Sigmoid colon (tissue), 7 donors: ENCODE measurements around the gene DNAH17. TPM values are rescaled to one million over a fixed set of nuclear protein-coding genes. Genes with fewer than 3 reads are reported as not detected.

Experiments
- DNase-seq: peaks from one replicate; pipeline ENCODE4 v3.0.0-alpha.2; 2019
- H3K27ac ChIP-seq, 4 donors: fragments of 200-600 bp; sonication (generic); one replicate each; pipeline ENCODE4 v1.5.1; 2016 to 2019; ENCODE audit warnings: mild to moderate bottlenecking in 1 of 4
- H3K27me3 ChIP-seq, 3 donors: fragments of 200-600 bp; sonication (generic); one replicate each; pipeline ENCODE4 v1.5.1; 2019; ENCODE audit warnings: mild to moderate bottlenecking in 1 of 3
- H3K36me3 ChIP-seq, 4 donors: fragments of 200-600 bp; sonication (generic); one replicate each; pipeline ENCODE4 v1.5.1; 2016 to 2019
- H3K4me1 ChIP-seq, 4 donors: fragments of 200-600 bp; sonication (generic); one replicate each; pipeline ENCODE4 v1.5.1; 2017 to 2019
- H3K4me3 ChIP-seq, 4 donors: fragments of 200-600 bp; sonication (generic); one replicate each; pipeline ENCODE4 v1.5.1; 2017 to 2019; ENCODE audit warnings: mild to moderate bottlenecking in 2 of 4, moderate library complexity in 1 of 4
- H3K9me3 ChIP-seq, 4 donors: fragments of 200-600 bp in 3 of 4; sonication (generic) in 3 of 4; one replicate each; pipeline versions ENCODE4 v1.5.1 to v1.6.1; 2013 to 2019
- EP300 ChIP-seq, 4 donors: sonication (generic); formaldehyde crosslinking; IDR thresholded peaks; one replicate each; pipeline ENCODE4 v1.6.1; 2017; ENCODE audit warnings: antibody characterized with exemption in 4 of 4
- POLR2A ChIP-seq, 2 donors: fragments of 450-650 bp; IDR thresholded peaks; one replicate each; pipeline ENCODE4 v1.6.1; 2016; ENCODE audit warnings: antibody characterized with exemption in 2 of 2, mild to moderate bottlenecking in 2 of 2, moderate library complexity in 2 of 2
- POLR2AphosphoS5 ChIP-seq, 4 donors: sonication (generic); formaldehyde crosslinking; IDR thresholded peaks; one replicate each; pipeline ENCODE4 v1.6.1; 2017; ENCODE audit warnings: antibody characterized with exemption in 4 of 4
- WGBS, 2 donors: extraction: QIAGEN DNeasy Blood & Tissue Kit; methylation state at CpG; one replicate each; pipeline ENCODE4 v1.1.7; 2013; 5-methylcytosine and 5-hydroxymethylcytosine counted together
- intact Hi-C: fragments of 100-400 bp; cut with DNase I; formaldehyde crosslinking; loops from one replicate; pipeline ENCODE4 v1.15.1; 2023
- polyA plus RNA-seq, 3 donors: library from polyadenylated mRNA; stranded (reverse); fragments of 200-250 nt; gene quantifications; one replicate each; pipeline ENCODE4 v1.2.3, GENCODE V29; 2013
- total RNA-seq, 4 donors: library from RNA; depleted of rRNA; stranded (reverse); fragments of >200 nt; gene quantifications; one replicate each; pipeline ENCODE4 v1.1.0, GENCODE V29; 2016
- TF ChIP-seq, protein P1 (sequence below), 4 experiments: fragments of 450-650 bp in 3 of 4; fragments of 200-600 bp in 1 of 4; IDR thresholded peaks; one replicate each; pipeline ENCODE4 v1.5.1; 2016 to 2019; ENCODE audit warnings: antibody characterized with exemption in 4 of 4, mild to moderate bottlenecking in 3 of 4, moderate library complexity in 2 of 4
- donor health status: healthy with polysubstance abuse.
- donor health status: Bipolar disorder and iron deficiency.
- donor health status: healthy.

The DNAH17 gene
- total and polyA plus RNA-seq, 7 donors, result 0.07 to 0.68 (median 0.26) TPM; not detected in 3

DNA sequence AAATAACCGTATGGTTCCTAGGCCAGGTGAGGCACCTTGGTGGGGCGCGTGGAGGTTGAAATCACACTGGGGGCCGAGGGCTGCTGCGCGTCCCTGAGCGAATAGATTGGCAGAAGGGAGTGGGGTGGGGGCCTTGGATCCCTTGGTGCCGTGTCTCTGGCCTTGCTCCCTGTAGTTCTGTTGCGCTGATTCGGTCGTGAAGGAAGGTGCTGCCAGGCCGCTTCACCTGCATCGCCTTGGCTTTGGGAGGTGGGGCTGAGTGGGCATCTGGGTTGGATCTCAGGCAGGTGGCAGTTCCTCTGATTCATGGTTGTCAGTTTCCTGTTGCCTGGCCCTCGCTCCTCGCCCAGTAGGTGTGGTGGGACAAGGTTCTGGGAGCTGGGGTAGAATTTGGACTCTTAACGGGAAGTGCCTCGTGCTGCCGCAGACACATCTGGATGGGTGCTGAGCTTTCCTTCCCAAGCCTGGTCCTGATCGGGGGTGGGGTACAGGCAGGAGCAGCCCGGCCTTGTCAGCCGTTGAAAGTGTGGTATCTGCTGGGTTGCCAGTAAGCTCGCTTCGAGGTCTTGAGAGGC lies 168.6 kb downstream of the DNAH17 start:
- Histone ChIP-seq H3K4me3 (no peak overlapping the region), H3K36me3 (peaks cover 14 to 34% (median 18%) of the 10 kb centered on the region in 4 donors), H3K4me1 (peaks cover 0 to 33% (median 24%) of the 10 kb centered on the region in 4 donors), H3K27me3 (no peaks in the 10 kb centered on the region), H3K9me3 (no peaks in the 10 kb centered on the region), H3K27ac (peak overlapping the region in 1 of 4 donors; percentile 26)
- intact Hi-C loops, result no loop called here
- TF ChIP-seq POLR2AphosphoS5 (IDR thresholded peaks at IDR 0.05) (no peak), EP300 (IDR thresholded peaks at IDR 0.05) (no peak), POLR2A (IDR thresholded peaks at IDR 0.05) (no peak)
- TF ChIP-seq, protein P1, sequence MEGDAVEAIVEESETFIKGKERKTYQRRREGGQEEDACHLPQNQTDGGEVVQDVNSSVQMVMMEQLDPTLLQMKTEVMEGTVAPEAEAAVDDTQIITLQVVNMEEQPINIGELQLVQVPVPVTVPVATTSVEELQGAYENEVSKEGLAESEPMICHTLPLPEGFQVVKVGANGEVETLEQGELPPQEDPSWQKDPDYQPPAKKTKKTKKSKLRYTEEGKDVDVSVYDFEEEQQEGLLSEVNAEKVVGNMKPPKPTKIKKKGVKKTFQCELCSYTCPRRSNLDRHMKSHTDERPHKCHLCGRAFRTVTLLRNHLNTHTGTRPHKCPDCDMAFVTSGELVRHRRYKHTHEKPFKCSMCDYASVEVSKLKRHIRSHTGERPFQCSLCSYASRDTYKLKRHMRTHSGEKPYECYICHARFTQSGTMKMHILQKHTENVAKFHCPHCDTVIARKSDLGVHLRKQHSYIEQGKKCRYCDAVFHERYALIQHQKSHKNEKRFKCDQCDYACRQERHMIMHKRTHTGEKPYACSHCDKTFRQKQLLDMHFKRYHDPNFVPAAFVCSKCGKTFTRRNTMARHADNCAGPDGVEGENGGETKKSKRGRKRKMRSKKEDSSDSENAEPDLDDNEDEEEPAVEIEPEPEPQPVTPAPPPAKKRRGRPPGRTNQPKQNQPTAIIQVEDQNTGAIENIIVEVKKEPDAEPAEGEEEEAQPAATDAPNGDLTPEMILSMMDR (IDR thresholded peaks at IDR 0.05), result no peak
- WGBS, 2 donors, result 21 to 74% methylated on average over 23 of the region's 23 CpGs
- DNase-seq, result no peak

DNA sequence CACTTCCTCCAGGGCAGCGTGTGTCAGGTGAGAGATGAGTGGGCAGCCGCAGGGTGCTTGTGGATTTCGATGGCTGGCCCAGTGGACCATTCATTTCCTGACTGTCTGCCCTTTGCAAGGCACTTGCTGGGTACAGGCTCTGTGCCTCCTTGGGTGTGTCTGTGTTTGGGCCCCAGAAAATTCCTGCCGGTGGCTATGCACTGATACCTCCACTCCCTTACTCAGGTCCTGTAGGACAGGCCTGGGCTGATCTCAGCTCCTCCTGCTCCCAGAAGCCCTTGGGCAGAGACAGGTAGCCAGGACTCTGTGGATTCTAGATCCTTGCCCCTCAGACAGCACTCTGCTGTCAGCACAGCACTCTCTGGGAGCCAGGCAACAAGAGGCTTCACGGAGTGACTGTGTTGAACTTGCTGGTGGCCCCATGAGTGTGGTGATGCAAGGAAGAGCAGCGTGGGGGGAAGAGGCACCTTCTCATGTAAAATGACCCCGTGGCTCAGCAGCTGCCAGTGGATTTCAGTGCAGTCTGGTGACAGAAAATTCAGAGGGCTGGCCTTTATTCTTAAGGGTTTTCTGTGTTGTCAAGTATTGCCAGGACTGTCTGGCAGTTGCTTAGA lies 169.7 kb downstream of the DNAH17 start:
- Histone ChIP-seq H3K36me3 (peaks cover 14 to 41% (median 24%) of the 10 kb centered on the region in 4 donors), H3K27ac (no peak overlapping the region), H3K4me3 (no peak overlapping the region), H3K27me3 (no peaks in the 10 kb centered on the region), H3K9me3 (no peaks in the 10 kb centered on the region), H3K4me1 (peaks cover 0 to 29% (median 24%) of the 10 kb centered on the region in 4 donors)
- WGBS, 2 donors, result 73 to 81% methylated on average over 7 of the region's 7 CpGs
- intact Hi-C loops, result no loop called here
- no peak for DNase-seq
- TF ChIP-seq, protein P1 (IDR thresholded peaks at IDR 0.05), result no peak
- TF ChIP-seq EP300 (IDR thresholded peaks at IDR 0.05), result no peak
- no peak for TF ChIP-seq POLR2AphosphoS5 (IDR thresholded peaks at IDR 0.05)
- no peak for TF ChIP-seq POLR2A (IDR thresholded peaks at IDR 0.05)

DNA sequence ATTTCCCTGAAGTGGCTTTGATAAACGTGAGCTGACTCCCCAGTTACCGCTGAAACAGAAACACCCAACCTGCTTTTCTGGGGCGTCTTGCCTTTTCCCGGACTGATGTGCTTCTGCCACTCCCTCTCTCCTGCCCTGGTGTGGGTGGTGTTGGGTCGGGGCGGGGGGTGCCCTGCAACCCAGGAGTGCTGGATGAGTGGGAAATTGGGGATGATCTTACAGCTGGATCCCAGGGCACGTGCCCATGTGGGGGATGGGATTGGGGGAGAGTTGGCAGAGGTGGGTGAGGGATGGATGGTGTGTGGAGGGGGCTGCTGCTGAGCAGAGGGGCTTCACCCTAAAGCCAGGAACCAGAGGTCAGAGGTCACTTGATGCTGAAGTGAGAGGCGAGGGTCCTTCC lies 170.3 kb downstream of the DNAH17 start:
- Histone ChIP-seq H3K9me3 (no peaks in the 10 kb centered on the region), H3K27ac (no peak overlapping the region), H3K27me3 (no peaks in the 10 kb centered on the region), H3K36me3 (peaks cover 14 to 45% (median 25%) of the 10 kb centered on the region in 4 donors), H3K4me3 (no peak overlapping the region), H3K4me1 (peaks cover 0 to 26% (median 21%) of the 10 kb centered on the region in 4 donors)
- intact Hi-C loops, result no loop called here
- WGBS, 2 donors, result 84 to 87% methylated on average over 8 of the region's 8 CpGs
- no peak for DNase-seq
- no peak for TF ChIP-seq EP300 (IDR thresholded peaks at IDR 0.05)
- TF ChIP-seq POLR2A (IDR thresholded peaks at IDR 0.05), result no peak
- no peak for TF ChIP-seq POLR2AphosphoS5 (IDR thresholded peaks at IDR 0.05)
- TF ChIP-seq, protein P1 (IDR thresholded peaks at IDR 0.05), result no peak

DNA sequence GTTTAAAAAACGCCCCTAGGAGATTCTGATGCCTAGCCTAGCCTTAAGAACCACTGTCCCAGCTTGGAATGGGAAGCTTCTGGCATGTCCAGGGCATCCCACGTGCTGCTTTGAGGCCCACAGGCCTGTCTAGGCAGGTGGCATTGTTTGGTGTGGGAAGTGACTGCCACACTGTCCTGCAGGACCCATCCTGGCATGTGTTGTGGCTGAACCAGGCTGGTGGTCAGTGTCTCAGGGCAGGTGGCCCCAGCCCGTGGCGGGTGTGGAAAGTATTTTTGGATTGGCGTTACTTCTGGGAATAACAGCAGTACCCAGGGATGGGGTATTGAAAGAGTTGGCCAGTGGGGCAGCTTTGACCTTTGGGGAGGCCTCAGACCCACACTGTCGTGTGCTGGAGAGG lies 170.8 kb downstream of the DNAH17 start:
- intact Hi-C loops, result no loop called here
- H3K27ac ChIP-seq, result no peak overlapping the region
- no peak for DNase-seq
- H3K27me3 ChIP-seq, result no peaks in the 10 kb centered on the region
- TF ChIP-seq POLR2A (IDR thresholded peaks at IDR 0.05), result no peak
- TF ChIP-seq EP300 (IDR thresholded peaks at IDR 0.05), result no peak
- TF ChIP-seq, protein P1 (IDR thresholded peaks at IDR 0.05), result no peak
- TF ChIP-seq POLR2AphosphoS5 (IDR thresholded peaks at IDR 0.05), result no peak
- H3K4me1 ChIP-seq, result peaks cover 0 to 25% (median 18%) of the 10 kb centered on the region in 4 donors
- peaks cover 14 to 50% (median 27%) of the 10 kb centered on the region in 4 donors for H3K36me3 ChIP-seq
- 95% methylated on average over 6 of the region's 6 CpGs for WGBS, 2 donors
- H3K9me3 ChIP-seq, result no peaks in the 10 kb centered on the region
- H3K4me3 ChIP-seq, result no peak overlapping the region
